H1 (cell line): Measurements from ENCODE around the gene TFPT. TPM values are rescaled to one million over a fixed set of nuclear protein-coding genes. Genes with fewer than 3 reads are reported as not detected.

Experiments used
- CTCF ChIA-PET: fragments of 300-600 bp; sonication (Branson Sonifier 250); formaldehyde crosslinking; loops from one replicate; lab custom pipeline; 2021; ENCODE audit not compliant: partially characterized antibody; lab: Charles Lee
- POLR2A ChIA-PET: fragments of 300-600 bp; sonication (Branson Sonifier 250); formaldehyde crosslinking; loops from one replicate; lab custom pipeline; 2021; ENCODE audit warnings: inconsistent platforms; ENCODE audit not compliant: partially characterized antibody; lab: Charles Lee
- DNase-seq, 2 experiments: peaks; one replicate each; pipeline versions ENCODE4 v3.0.0 to v3.0.0-alpha.2; 2010 to 2022; ENCODE audit warnings: low spot score in 2 of 2, low read depth in 1 of 2, mixed read lengths in 1 of 2
- FAIRE-seq: peaks from 2 replicates; lab custom pipeline; 2011; peaks lifted over from hg19 to GRCh38; lab: Jason Lieb, UNC
- H2AFZ ChIP-seq: 2 replicates; pipeline ENCODE4 v1.8.1; 2012; ENCODE audit warnings: low read length, inconsistent platforms
- H2AK5ac ChIP-seq: 2 replicates; pipeline ENCODE4 v1.6.1; 2013; ENCODE audit warnings: low read depth, low read length
- H2BK120ac ChIP-seq: replicated peaks from 2 replicates; pipeline ENCODE3; 2013; ENCODE audit warnings: low read depth, low read length, inconsistent platforms
- H2BK12ac ChIP-seq: 2 replicates; pipeline ENCODE4 v1.6.1; 2013; ENCODE audit warnings: low read depth, low read length
- H2BK15ac ChIP-seq: 2 replicates; pipeline ENCODE4 v1.6.1; 2013; ENCODE audit warnings: low read length
- H2BK20ac ChIP-seq: 2 replicates; pipeline ENCODE4 v1.6.1; 2013; ENCODE audit warnings: low read length
- H2BK5ac ChIP-seq: 2 replicates; pipeline ENCODE4 v1.6.1; 2013; ENCODE audit warnings: low read depth, low read length
- H3K14ac ChIP-seq: 2 replicates; pipeline ENCODE4 v1.6.1; 2013; ENCODE audit warnings: inconsistent platforms; ENCODE audit not compliant: insufficient read length
- H3K18ac ChIP-seq: 2 replicates; pipeline ENCODE4 v1.6.1; 2013; ENCODE audit warnings: low read length; ENCODE audit errors: extremely low read depth
- H3K23ac ChIP-seq: 2 replicates; pipeline ENCODE4 v1.6.1; 2013; ENCODE audit warnings: inconsistent platforms; ENCODE audit not compliant: insufficient read length
- H3K23me2 ChIP-seq: 2 replicates; pipeline ENCODE4 v1.6.1; 2013; ENCODE audit warnings: low read depth, low read length
- H3K27ac ChIP-seq: 2 replicates; pipeline ENCODE4 v1.6.1; 2011; ENCODE audit warnings: low read depth, low read length, inconsistent platforms
- H3K27me3 ChIP-seq, 4 experiments: replicated peaks in 1 of 4; 1 replicate in 1 of 4; 2 replicates in 3 of 4; pipeline versions ENCODE4 v1.6.1 to v1.8.1; 2011 to 2013; ENCODE audit warnings: low read length in 3 of 4, mild to moderate bottlenecking in 3 of 4, inconsistent platforms in 2 of 4, mixed read lengths in 2 of 4, moderate library complexity in 1 of 4; ENCODE audit not compliant: control insufficient read depth in 3 of 4, insufficient read depth in 3 of 4; ENCODE audit errors: extremely low read depth in 1 of 4
- H3K36me3 ChIP-seq, 4 experiments: 2 replicates each; pipeline versions ENCODE4 v1.6.1 to v1.8.1; 2011 to 2013; ENCODE audit warnings: mild to moderate bottlenecking in 4 of 4, low read length in 3 of 4, moderate library complexity in 2 of 4, control low read depth in 1 of 4, inconsistent platforms in 1 of 4; ENCODE audit not compliant: insufficient read depth in 4 of 4, control insufficient read depth in 2 of 4
- H3K4ac ChIP-seq: replicated peaks from 2 replicates; pipeline ENCODE3; 2013; ENCODE audit warnings: low read length, low read depth, mixed read lengths, inconsistent platforms; ENCODE audit not compliant: insufficient read length
- H3K4me1 ChIP-seq, 4 experiments: replicated peaks in 1 of 4; 1 replicate in 1 of 4; 2 replicates in 3 of 4; pipeline versions ENCODE4 v1.6.1 to v1.8.1; 2011 to 2013; ENCODE audit warnings: low read length in 3 of 4, inconsistent platforms in 2 of 4, mixed read lengths in 1 of 4; ENCODE audit not compliant: insufficient read depth in 4 of 4, control insufficient read depth in 3 of 4
- H3K4me2 ChIP-seq, 2 experiments: 2 replicates each; pipeline versions ENCODE4 v1.6.1 to v1.8.1; 2011 to 2013; ENCODE audit warnings: low read depth in 2 of 2, low read length in 2 of 2, control low read depth in 1 of 2, inconsistent platforms in 1 of 2, mild to moderate bottlenecking in 1 of 2; ENCODE audit not compliant: insufficient read depth in 1 of 2
- H3K4me3 ChIP-seq, 4 experiments: fragments of 200-600, 300-600 bp in 1 of 4; sonication (generic), shearing (Covaris generic), sonication (Bioruptor Twin) in 1 of 4; 2 replicates each; pipeline versions ENCODE4 v1.5.1 to v1.8.1; 2011 to 2016; ENCODE audit warnings: low read length in 4 of 4, low read depth in 3 of 4, control low read depth in 2 of 4, inconsistent platforms in 2 of 4, mild to moderate bottlenecking in 2 of 4, mixed read lengths in 1 of 4, moderate library complexity in 1 of 4; ENCODE audit not compliant: insufficient read depth in 2 of 4; ENCODE audit errors: extremely low read depth in 1 of 4
- H3K56ac ChIP-seq: replicated peaks from 2 replicates; pipeline ENCODE3; 2013; ENCODE audit warnings: low read depth, mild to moderate bottlenecking, mixed read lengths, low read length, inconsistent platforms; ENCODE audit not compliant: insufficient read length
- H3K79me1 ChIP-seq: 2 replicates; pipeline ENCODE4 v1.6.1; 2013; ENCODE audit warnings: low read depth, low read length, control low read depth
- H3K79me2 ChIP-seq, 2 experiments: 2 replicates each; pipeline versions ENCODE4 v1.6.1 to v1.8.1; 2012 to 2013; ENCODE audit warnings: low read length in 2 of 2, mild to moderate bottlenecking in 2 of 2, inconsistent platforms in 1 of 2; ENCODE audit not compliant: insufficient read depth in 2 of 2, control insufficient read depth in 1 of 2
- H3K9ac ChIP-seq, 4 experiments: replicated peaks in 1 of 4; 1 replicate in 1 of 4; 2 replicates in 3 of 4; pipeline versions ENCODE4 v1.6.1 to v1.8.1; 2011 to 2013; ENCODE audit warnings: low read depth in 3 of 4, low read length in 3 of 4, control low read depth in 2 of 4, mild to moderate bottlenecking in 2 of 4, moderate library complexity in 2 of 4, inconsistent platforms in 1 of 4; ENCODE audit errors: extremely low read depth in 1 of 4
- H3K9me3 ChIP-seq, 2 experiments: 2 replicates each; pipeline versions ENCODE4 v1.6.1 to v1.8.1; 2012 to 2013; ENCODE audit warnings: mild to moderate bottlenecking in 2 of 2, moderate library complexity in 2 of 2, control low read depth in 1 of 2, inconsistent platforms in 1 of 2, low read depth in 1 of 2, low read length in 1 of 2, mixed read lengths in 1 of 2; ENCODE audit not compliant: insufficient read depth in 2 of 2
- H4K20me1 ChIP-seq, 2 experiments: replicated peaks in 1 of 2; 2 replicates each; pipeline versions ENCODE3 to v1.8.1; 2011 to 2013; ENCODE audit warnings: inconsistent platforms in 2 of 2, low read length in 2 of 2, mild to moderate bottlenecking in 1 of 2; ENCODE audit not compliant: insufficient read depth in 2 of 2, control insufficient read depth in 1 of 2
- H4K5ac ChIP-seq: 2 replicates; pipeline ENCODE4 v1.6.1; 2013; ENCODE audit warnings: low read length, low read depth, mixed read lengths, inconsistent platforms; ENCODE audit not compliant: insufficient read length
- H4K8ac ChIP-seq: 2 replicates; pipeline ENCODE4 v1.8.0; 2013; ENCODE audit warnings: mild to moderate bottlenecking, moderate library complexity, low read length, inconsistent platforms; ENCODE audit not compliant: insufficient read depth; ENCODE audit errors: extremely low read depth
- H4K91ac ChIP-seq: replicated peaks from 2 replicates; pipeline ENCODE3; 2013; ENCODE audit warnings: low read length, mixed read lengths, inconsistent platforms; ENCODE audit not compliant: insufficient read length
- CEBPB ChIP-seq: IDR thresholded peaks from 2 replicates; pipeline ENCODE4 v1.6.1; 2012; ENCODE audit warnings: low read depth, low read length
- CHD2 ChIP-seq: IDR thresholded peaks from 2 replicates; pipeline ENCODE4 v1.6.1; 2012; ENCODE audit warnings: low read length, improper control_type of control experiment
- CTBP2 ChIP-seq: IDR thresholded peaks from 2 replicates; pipeline ENCODE4 v1.7.0; 2011; ENCODE audit warnings: borderline replicate concordance, mild to moderate bottlenecking, moderate library complexity, mixed read lengths, low read length; ENCODE audit not compliant: insufficient read depth, insufficient read length
- CTCF ChIP-seq, 3 experiments: IDR thresholded peaks; 1 replicate in 2 of 3; 2 replicates in 1 of 3; pipeline versions ENCODE4 v1.5.1 to v1.6.1; 2011; ENCODE audit warnings: low read length in 3 of 3, mild to moderate bottlenecking in 3 of 3, inconsistent platforms in 2 of 3, low read depth in 1 of 3, moderate library complexity in 1 of 3; ENCODE audit not compliant: insufficient read depth in 1 of 3; ENCODE audit errors: control extremely low read depth in 1 of 3
- MAFK ChIP-seq: IDR thresholded peaks from 2 replicates; pipeline ENCODE4 v1.6.1; 2012; ENCODE audit warnings: low read depth, mild to moderate bottlenecking, improper control_type of control experiment, low read length
- POU5F1 ChIP-seq: IDR thresholded peaks from 2 replicates; pipeline ENCODE4 v1.6.1; 2011; ENCODE audit warnings: low read depth, mild to moderate bottlenecking, low read length, moderate library complexity
- TCF12 ChIP-seq: IDR thresholded peaks from 2 replicates; pipeline ENCODE4 v1.6.1; 2011; ENCODE audit warnings: low read depth, mild to moderate bottlenecking, low read length
- YY1 ChIP-seq: IDR thresholded peaks from 2 replicates; pipeline ENCODE4 v1.6.1; 2011; ENCODE audit warnings: low read depth, mild to moderate bottlenecking, low read length
- WGBS, 2 experiments: shearing (Covaris generic) in 1 of 2; methylation state at CpG; one replicate each; pipeline versions ENCODE4 v1.1.6 to v1.1.7; 2013 to 2015; ENCODE audit warnings: low lambda C conversion rate in 2 of 2, mixed read lengths in 2 of 2, inconsistent platforms in 1 of 2, low coverage in 1 of 2, missing lambda C conversion rate in 1 of 2; ENCODE audit not compliant: insufficient replicate concordance in 2 of 2, insufficient coverage in 1 of 2, insufficient read length in 1 of 2; ENCODE audit errors: extremely low coverage in 1 of 2, missing lambda C conversion rate in 1 of 2; 5-methylcytosine and 5-hydroxymethylcytosine counted together
- polyA plus RNA-seq, 7 experiments: library from polyadenylated mRNA; depleted of rRNA in 3 of 7; stranded (reverse) in 5 of 7; unstranded in 2 of 7; fragments of >200 nt in 5 of 7; fragments of 200-250 nt in 2 of 7; gene quantifications; 1 replicate in 5 of 7; 2 replicates in 1 of 7; 4 replicates in 1 of 7; pipeline versions ENCODE4 v1.2.1 to v1.2.3, GENCODE V29; 2011 to 2013; ENCODE audit warnings: missing spikeins in 2 of 7, mixed read lengths in 2 of 7
- total RNA-seq: library from RNA; stranded (reverse); fragmentation: NEBNext Ultra II Directional; extraction: Animal tissue kit (Norgen Biotek cat#: 25700); gene quantifications from 2 replicates; pipeline ENCODE4 v1.2.1, GENCODE V29; 2021

The TFPT gene
- total and polyA plus RNA-seq, 2 of the 8 experiments (the other 6 are each of a cell fraction or from before 2014, with no cell fraction given), result 10.4 to 17.7 TPM

GRCh38 chr19:54138489-54139256 is 23.2 kb upstream of the TFPT start:
- POLR2A ChIA-PET, result interaction anchor here (1.0 to 15.7 kb wide), 14 partner anchors 10 to 124 kb away, joined by 3 to 348 read pairs (median 5); partner anchors contain the start of genes LENG1, MBOAT7, NDUFA3 and PRPF31
- H2BK20ac ChIP-seq, result no peak overlapping the region
- H3K14ac ChIP-seq, result no peak overlapping the region
- no peak overlapping the region for H2BK120ac ChIP-seq
- H3K18ac ChIP-seq, result no peak overlapping the region
- H4K5ac ChIP-seq, result no peak overlapping the region
- no peak overlapping the region for H4K91ac ChIP-seq
- no peaks in the 10 kb centered on the region for H3K27me3 ChIP-seq
- FAIRE-seq, result no peak
- DNase-seq, result peak in 1 of 2 experiments; percentile 52
- H3K4me1 ChIP-seq, result peaks cover 0 to 26% (median 7%) of the 10 kb centered on the region in 4 experiments; a peak in 5 of 7 replicates
- peak overlapping the region; percentile 58 to 84 (median 72) for H3K4me3 ChIP-seq
- H3K4me2 ChIP-seq, result peak overlapping the region; percentile 68 to 76
- H4K8ac ChIP-seq, result peak overlapping the region; percentile 63; the same call in 1 of the 2 replicates
- no peak overlapping the region for H2AFZ ChIP-seq
- CTCF ChIA-PET, result interaction anchor here (0.5 to 2.8 kb wide), 7 partner anchors 9 to 1305 kb away, joined by 3 to 10 read pairs (median 3); partner anchors contain the start of gene SHISA7
- no peak overlapping the region for H2BK5ac ChIP-seq
- H2AK5ac ChIP-seq, result no peak overlapping the region
- peaks cover 1% of the 10 kb centered on the region in 2 experiments; a peak in 2 of 4 replicates for H3K9me3 ChIP-seq
- peaks cover 27 to 50% of the 10 kb centered on the region in 2 experiments for H3K79me2 ChIP-seq
- H3K27ac ChIP-seq, result no peak overlapping the region
- H3K9ac ChIP-seq, result peak overlapping the region in 3 of 4 experiments; percentile 16 to 56 (median 33); a peak in 4 of 7 replicates
- H2BK12ac ChIP-seq, result no peak overlapping the region
- H2BK15ac ChIP-seq, result no peak overlapping the region
- H3K36me3 ChIP-seq, result peaks cover 9 to 21% (median 15%) of the 10 kb centered on the region in 4 experiments; a peak in 7 of 8 replicates
- no peak overlapping the region for H3K23ac ChIP-seq
- peaks cover 21 to 41% of the 10 kb centered on the region in 2 experiments for H4K20me1 ChIP-seq
- 49% methylated on average over 26 of the region's 31 CpGs; no CpG with 5 or more reads in 1 of the 2 experiments for WGBS, 2 experiments
- H3K79me1 ChIP-seq, result peaks cover 23% of the 10 kb centered on the region
- peaks cover 15% of the 10 kb centered on the region for H3K23me2 ChIP-seq
- no peak overlapping the region for H3K56ac ChIP-seq
- H3K4ac ChIP-seq, result no peak overlapping the region
- TF ChIP-seq POU5F1 (no peak), TCF12 (no peak), YY1 (no peak), MAFK (no peak), CTCF (IDR thresholded peaks at IDR 0.05; ENCODE audit: control extremely low read depth in 1 of 3, insufficient read depth in 1 of 3, low read depth in 1 of 3, low read length in 3 of 3) (no peak), CTBP2 (no peak), CHD2 (no peak), CEBPB (no peak)
